Measurements from ENCODE around the gene PADI3.

DNA sequence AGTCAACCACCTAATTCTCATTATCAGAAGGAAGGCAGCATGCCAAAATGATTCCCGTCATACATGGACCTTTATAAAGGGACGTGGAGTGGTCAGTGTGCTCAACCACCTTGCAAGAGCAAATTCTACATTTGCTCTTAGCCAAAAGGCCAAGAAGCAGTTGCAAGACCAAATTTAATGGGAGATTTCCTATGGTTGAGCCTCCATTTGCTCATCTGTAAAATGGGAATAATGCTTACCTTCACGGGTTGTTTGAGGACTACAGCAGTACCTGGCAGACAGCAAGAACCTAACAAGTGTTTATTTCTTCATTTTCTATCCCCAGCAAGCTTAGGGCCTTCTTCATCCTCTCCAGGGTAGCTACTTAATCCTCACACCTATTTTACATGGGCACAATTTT lies 41.7 kb downstream of the PADI3 start:
- TF ChIP-seq, protein P1, sequence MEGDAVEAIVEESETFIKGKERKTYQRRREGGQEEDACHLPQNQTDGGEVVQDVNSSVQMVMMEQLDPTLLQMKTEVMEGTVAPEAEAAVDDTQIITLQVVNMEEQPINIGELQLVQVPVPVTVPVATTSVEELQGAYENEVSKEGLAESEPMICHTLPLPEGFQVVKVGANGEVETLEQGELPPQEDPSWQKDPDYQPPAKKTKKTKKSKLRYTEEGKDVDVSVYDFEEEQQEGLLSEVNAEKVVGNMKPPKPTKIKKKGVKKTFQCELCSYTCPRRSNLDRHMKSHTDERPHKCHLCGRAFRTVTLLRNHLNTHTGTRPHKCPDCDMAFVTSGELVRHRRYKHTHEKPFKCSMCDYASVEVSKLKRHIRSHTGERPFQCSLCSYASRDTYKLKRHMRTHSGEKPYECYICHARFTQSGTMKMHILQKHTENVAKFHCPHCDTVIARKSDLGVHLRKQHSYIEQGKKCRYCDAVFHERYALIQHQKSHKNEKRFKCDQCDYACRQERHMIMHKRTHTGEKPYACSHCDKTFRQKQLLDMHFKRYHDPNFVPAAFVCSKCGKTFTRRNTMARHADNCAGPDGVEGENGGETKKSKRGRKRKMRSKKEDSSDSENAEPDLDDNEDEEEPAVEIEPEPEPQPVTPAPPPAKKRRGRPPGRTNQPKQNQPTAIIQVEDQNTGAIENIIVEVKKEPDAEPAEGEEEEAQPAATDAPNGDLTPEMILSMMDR (IDR thresholded peaks at IDR 0.05), result no peak
- TF ChIP-seq POLR2A (IDR thresholded peaks at IDR 0.05), result no peak
- no peak for TF ChIP-seq POLR2AphosphoS5 (IDR thresholded peaks at IDR 0.05)

All from breast epithelium (tissue), 3 donors.